ENCODE measurements around the gene MYPOP. TPM values are rescaled to one million over a fixed set of nuclear protein-coding genes. Genes with fewer than 3 reads are reported as not detected.
A peak's percentile ranks its signal among the peaks of the same experiment; 100 is the strongest.

The MYPOP gene
- total and polyA plus RNA-seq, 2 of the 13 experiments (the other 11 are each of a cell fraction or from before 2014, with no cell fraction given): 2.3 to 2.7 TPM

DNA sequence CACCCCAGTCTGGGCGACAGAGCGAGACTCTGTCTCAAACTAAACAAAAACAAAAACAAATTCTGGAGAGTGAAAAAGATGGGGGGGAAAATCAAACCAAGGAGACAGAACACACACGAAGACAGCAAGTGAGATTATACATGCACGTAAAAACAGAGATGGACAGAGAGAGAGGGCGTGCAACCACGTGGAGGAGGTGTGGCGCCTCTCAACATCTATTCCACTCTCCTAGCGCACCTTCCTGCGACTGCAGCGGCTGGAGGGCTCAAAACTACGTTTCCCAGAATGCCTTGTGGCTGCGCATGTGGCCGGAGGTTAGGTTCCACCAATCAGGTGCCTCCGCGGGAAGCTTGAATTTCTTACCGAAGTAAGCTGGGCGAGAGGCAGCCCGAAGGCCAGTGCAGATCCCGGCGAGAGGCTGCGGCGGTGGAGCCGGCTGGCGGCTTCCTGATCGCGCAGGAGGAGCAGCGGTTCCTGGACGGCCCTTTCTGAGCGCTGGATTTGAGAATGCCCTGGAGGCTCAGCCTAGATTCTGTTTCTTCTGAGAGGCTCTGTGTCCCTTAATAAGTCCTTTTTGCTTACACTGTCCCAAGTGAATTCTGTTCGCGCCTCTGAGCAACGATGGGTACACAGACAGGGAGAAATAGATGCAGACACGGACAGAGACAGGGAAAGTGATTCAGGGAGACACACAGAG is 25.3 kb upstream of the MYPOP start (continued):
- TF ChIP-seq SNAPC4 (CRISPR knock-in tag; IDR thresholded peaks at IDR 0.05): no peak
- TF ChIP-seq CENPX (CRISPR knock-in tag; IDR thresholded peaks at IDR 0.05): no peak
- no peak for TF ChIP-seq EZH2 (conservative IDR thresholded peaks at IDR 0.05; ENCODE audit: low read depth, low read length)
- TF ChIP-seq ZNF354B (CRISPR knock-in tag; IDR thresholded peaks at IDR 0.05): no peak
- TF ChIP-seq MAFF (IDR thresholded peaks at IDR 0.05; ENCODE audit: low read depth, low read length): no peak
- peak; percentile 83 for TF ChIP-seq HNRNPLL (IDR thresholded peaks at IDR 0.05; ENCODE audit: low read depth, low read length, poor library complexity, severe bottlenecking)
- TF ChIP-seq ZNF3 (CRISPR knock-in tag; IDR thresholded peaks at IDR 0.05): no peak
- no peak for TF ChIP-seq ZNF225 (CRISPR knock-in tag; IDR thresholded peaks at IDR 0.05)
- no peak for TF ChIP-seq EED (CRISPR knock-in tag; IDR thresholded peaks at IDR 0.05)
- no peak for TF ChIP-seq SMAD9 (CRISPR knock-in tag; IDR thresholded peaks at IDR 0.05)
- no peak for TF ChIP-seq ZNF232 (CRISPR knock-in tag; IDR thresholded peaks at IDR 0.05; ENCODE audit: borderline replicate concordance)
- peak; percentile 74 for TF ChIP-seq ZFP91 (CRISPR knock-in tag; IDR thresholded peaks at IDR 0.05; ENCODE audit: borderline replicate concordance)
- peak; percentile 94 for TF ChIP-seq ARID4A (CRISPR knock-in tag; IDR thresholded peaks at IDR 0.05; ENCODE audit: borderline replicate concordance)
- peak; percentile 87 for TF ChIP-seq ERF (CRISPR knock-in tag; IDR thresholded peaks at IDR 0.05)
- no peak for TF ChIP-seq ZNF556 (CRISPR knock-in tag; IDR thresholded peaks at IDR 0.05; ENCODE audit: borderline replicate concordance)
- TF ChIP-seq PRDM4 (CRISPR knock-in tag; IDR thresholded peaks at IDR 0.05; ENCODE audit: borderline replicate concordance): no peak
